HG03159 (cell line): ENCODE data around the gene C4B.
"Not testable (repeated sequence)": the region's sequence is repeated elsewhere in the genome, so short reads cannot be mapped to it uniquely, and the experiment has no call there.

ENCODE experiments used
- ATAC-seq: cut with Tn5 transposase; IDR thresholded peaks from one replicate; pipeline ENCODE4 v1.9.1; 2021; ENCODE audit warnings: mild to moderate bottlenecking, moderate library complexity; ENCODE audit not compliant: unreplicated experiment

Gene C4B

DNA sequence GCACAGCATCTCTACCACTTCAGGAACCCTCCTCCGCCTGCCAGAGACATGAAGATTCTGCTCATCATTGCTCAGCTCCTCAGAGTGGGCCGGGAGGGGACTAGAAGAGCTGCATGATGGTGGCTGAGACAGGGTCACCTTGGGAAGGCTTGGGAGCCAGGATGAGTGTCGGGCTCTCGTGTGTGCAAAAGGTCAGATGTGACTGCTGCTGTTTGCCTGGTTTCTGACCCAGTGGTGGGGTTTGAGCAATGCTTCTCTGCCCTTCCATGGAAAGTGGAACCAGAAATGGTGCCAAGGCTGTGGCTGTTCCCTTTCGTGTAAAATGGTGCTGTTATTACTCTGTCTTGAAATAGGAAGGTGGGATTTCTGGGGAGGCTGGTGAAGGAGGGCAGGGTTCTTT is 33.6 kb upstream of the C4B start:
- not testable (repeated sequence) for ATAC-seq

DNA sequence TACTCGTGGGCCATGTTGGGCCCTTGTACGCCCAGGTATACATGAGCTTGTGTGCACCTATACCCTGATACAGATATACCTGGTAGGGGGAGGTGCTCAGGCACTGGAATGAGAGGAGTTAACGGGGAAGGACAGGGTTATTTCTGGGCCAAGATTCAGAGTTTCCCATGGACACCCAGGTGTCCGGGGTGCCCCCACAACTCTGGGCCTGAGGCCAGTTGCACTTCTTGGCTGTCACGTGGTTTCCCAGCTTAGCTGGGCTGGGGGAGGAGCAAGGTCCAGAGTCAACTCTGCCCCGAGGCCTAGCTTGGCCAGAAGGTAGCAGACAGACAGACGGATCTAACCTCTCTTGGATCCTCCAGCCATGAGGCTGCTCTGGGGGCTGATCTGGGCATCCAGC is 32.9 kb upstream of the C4B start, which contains the start of gene C4A:
Gene C4A (plus strand): TSS at position 314 of the 400 bp plus-strand sequence. CDS start 51 bp downstream, at position 365.
- ATAC-seq: not testable (repeated sequence)

DNA sequence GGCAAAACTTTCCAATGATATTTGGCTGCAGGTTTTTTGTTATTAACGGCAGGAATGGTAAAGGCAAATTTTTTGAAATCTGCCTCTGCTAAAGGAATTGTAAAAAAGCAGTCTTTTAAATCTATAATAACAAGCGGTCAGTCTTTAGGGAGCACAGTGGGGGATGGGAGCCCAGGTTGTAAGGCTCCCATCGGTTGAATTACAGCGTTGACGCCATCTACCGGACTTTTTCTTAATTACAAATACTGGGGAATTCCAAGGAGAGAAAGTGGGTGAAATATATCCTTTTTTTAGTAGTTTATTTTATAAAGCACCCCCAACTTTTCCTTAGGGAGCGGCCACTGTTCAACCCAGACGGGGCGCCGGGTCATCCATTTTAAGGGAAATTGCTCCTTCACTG is 25.2 kb upstream of the C4B start:
- not testable (repeated sequence) for ATAC-seq

DNA sequence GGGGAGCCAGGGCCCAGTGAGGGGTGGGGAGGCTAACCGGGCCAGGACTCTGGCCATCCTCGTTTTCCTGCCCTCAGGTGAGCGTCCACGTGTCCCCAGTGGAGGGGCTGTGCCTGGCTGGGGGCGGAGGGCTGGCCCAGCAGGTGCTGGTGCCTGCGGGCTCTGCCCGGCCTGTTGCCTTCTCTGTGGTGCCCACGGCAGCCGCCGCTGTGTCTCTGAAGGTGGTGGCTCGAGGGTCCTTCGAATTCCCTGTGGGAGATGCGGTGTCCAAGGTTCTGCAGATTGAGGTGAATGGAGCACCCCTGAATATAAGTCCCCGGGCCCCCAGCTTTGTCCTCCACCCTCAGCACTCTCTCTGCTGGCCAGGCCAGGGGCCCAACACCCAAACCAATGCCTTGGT is 20.2 kb upstream of the C4B start:
- ATAC-seq: not testable (repeated sequence)

DNA sequence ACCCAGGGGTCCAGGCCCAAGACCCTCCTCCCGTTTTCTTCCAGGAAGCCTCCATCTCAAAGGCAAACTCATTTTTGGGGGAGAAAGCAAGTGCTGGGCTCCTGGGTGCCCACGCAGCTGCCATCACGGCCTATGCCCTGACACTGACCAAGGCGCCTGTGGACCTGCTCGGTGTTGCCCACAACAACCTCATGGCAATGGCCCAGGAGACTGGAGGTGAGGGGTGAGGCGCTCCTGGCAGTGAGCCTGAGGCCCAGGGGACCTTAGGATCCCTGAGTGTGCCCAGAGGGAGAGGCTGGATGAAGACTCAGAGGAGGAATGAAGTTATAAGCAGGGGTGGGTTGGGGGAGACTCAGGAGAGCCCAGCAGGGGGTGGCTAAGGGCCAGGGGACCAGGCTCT is 18.2 kb upstream of the C4B start:
- not testable (repeated sequence) for ATAC-seq

DNA sequence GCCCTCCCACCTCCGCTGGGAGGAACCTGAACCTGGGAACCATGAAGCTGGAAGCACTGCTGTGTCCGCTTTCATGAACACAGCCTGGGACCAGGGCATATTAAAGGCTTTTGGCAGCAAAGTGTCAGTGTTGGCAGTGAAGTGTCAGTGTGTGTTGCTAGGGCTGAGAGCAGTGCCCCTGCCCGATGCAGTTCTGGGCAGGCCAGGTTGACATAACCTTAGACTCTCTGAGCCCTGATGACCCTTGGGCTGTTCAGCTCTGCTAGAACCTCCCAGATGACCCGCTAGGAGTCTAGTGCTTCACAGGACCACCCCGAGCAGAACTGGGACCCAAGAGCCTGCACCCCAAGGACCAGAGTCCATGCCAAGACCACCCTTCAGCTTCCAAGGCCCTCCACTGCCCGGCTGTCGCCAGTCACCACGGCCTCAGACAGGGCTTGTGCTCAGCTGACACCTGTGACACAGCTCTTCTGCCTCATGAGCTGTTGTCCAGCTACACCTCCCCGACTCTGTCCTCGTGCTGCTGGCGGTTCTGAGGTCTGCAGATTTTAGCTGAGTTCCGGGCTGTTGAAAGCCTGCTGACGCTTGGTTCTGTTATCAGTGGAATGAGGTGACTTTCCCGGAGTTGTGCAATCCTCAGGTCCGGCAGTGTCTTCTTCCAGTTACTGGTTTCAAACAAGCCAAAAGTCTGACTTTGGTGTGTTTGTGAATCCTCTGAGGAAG is 11.9 kb upstream of the C4B start:
- ATAC-seq: not testable (repeated sequence)

DNA sequence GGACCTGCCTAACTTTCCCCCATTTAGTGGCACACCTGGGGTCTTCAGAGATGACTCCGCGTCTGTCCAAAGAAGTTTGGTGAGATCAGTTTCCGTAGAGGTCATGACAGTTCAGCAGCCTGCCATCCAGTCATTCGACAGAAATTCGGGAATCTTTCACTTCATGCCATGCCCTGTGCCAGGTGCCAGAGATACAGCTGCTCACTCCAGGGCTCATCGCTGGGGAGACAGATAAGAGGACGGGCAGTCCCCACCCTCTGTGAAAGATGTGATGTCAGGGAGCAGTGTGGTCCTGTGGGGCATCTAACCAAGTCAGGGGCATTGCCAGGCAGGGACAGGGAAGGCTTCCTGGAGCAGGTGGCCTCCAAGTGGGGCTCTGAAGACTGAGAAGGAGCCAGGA is 11.3 kb upstream of the C4B start:
- ATAC-seq: not testable (repeated sequence)

DNA sequence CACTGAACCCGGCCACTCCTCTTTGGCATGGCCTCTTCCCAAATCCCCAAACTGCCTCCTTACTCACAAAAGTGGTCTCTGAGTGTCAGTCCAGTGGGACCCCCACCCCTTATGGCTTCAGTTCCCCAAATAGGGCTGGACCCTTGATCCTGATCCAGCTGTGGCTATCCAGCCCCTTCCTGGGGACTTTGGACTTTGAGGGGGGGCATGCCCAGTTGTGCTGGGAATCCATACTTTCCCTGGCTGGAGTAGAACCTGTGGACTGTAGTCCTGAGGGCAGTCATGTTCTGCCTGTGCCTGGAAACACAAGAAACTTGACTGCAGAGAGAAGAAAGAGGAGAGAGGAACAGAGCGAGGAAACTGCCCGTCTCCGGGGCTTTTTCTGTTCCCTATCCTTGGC is 10.2 kb upstream of the C4B start:
- ATAC-seq: not testable (repeated sequence)

DNA sequence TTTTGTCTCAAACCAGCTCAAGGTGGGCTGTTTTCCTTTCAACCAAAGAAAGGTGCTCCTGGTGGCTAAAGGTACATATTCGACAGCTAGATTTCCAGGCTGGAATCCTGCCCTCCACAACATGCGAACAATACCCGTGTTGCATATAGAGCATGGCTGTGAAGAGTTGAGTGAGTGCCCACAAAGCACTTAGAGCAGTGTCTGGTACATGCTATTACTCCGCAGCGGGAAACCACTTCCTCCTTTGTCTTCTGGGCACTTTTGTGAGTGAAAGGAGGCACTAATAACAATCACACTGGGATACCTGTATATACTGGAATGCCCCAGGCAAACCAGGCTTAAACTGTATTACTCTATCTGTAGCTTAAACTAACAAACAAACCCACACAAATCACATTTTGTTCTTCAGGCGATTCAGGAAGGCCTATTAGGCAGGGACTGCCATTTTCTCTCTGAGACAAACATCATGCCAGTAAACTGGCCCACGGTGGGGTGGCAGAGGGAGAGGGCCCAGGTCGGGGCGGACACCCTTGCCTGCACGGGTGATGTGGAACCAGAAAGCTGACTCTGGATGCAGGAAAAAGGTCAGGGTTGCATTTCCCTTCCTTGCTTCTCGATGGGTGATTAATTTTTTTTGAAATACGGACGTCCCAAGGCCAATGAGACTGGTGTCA is 9.6 kb upstream of the C4B start:
- ATAC-seq: not testable (repeated sequence)

DNA sequence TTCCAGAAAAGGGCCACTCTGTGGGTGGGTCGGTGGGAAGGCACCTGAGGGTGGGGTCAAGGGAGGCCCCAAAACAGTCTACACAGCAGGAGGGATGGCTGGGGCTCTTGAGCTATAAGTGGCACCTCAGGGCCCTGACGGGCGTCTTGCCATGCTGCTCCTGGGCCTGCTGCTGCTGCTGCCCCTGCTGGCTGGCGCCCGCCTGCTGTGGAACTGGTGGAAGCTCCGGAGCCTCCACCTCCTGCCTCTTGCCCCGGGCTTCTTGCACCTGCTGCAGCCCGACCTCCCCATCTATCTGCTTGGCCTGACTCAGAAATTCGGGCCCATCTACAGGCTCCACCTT is 9.1 kb upstream of the C4B start:
- not testable (repeated sequence) for ATAC-seq

DNA sequence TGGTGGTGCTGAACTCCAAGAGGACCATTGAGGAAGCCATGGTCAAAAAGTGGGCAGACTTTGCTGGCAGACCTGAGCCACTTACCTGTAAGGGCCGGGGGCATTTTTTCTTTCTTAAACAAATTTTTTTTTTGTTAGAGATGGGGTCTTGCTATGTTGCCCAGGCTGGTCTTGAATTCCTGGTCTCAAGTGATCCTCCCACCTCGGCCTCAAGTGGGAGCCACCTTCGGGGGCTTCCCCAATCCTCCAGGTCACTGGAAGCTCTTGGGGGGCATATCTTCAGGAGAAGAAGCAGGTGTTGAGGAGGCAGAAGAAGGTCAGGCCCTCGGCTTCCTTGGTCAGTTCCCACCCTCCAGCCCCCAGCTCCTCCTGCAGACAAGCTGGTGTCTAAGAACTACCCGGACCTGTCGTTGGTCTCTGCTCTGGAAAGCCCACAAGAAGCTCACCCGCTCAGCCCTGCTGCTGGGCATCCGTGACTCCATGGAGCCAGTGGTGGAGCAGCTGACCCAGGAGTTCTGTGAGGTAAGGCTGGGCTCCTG is 8.5 kb upstream of the C4B start:
- ATAC-seq: not testable (repeated sequence)

DNA sequence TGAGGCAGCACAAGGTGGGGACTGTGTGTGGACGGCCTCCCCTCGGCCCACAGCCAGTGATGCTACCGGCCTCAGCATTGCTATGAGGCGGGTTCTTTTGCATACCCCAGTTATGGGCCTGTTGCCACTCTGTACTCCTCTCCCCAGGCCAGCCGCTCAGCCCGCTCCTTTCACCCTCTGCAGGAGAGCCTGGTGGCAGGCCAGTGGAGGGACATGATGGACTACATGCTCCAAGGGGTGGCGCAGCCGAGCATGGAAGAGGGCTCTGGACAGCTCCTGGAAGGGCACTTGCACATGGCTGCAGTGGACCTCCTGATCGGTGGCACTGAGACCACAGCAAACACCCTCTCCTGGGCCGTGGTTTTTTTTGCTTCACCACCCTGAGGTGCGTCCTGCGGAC is 7.5 kb upstream of the C4B start:
- not testable (repeated sequence) for ATAC-seq

DNA sequence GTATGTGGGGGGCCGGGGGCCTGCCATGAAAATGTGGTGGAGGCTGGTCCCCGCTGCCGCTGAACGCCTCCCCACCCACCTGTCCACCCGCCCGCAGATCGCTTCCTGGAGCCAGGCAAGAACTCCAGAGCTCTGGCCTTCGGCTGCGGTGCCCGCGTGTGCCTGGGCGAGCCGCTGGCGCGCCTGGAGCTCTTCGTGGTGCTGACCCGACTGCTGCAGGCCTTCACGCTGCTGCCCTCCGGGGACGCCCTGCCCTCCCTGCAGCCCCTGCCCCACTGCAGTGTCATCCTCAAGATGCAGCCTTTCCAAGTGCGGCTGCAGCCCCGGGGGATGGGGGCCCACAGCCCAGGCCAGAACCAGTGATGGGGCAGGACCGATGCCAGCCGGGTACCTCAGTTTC is 6.6 kb upstream of the C4B start:
- not testable (repeated sequence) for ATAC-seq

DNA sequence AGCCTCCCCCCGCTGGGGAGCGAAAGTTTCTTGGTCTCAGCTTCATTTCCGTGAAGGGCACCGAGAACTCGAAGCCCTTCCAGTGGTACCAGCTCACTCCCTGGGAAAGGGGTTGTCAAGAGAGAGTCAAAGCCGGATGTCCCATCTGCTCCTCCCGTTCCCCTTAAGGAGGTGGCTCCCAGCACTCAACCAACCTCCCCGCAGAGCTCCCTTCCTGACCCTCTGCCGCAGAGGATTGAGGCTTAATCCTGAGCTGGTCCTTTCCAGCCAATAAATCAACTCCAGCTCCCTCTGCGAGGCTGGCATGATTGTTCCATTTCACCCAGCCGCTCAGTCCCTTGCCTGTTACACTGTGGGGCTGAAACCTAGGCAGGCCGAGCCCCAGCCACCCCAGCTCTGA is 6.0 kb upstream of the C4B start:
- not testable (repeated sequence) for ATAC-seq

DNA sequence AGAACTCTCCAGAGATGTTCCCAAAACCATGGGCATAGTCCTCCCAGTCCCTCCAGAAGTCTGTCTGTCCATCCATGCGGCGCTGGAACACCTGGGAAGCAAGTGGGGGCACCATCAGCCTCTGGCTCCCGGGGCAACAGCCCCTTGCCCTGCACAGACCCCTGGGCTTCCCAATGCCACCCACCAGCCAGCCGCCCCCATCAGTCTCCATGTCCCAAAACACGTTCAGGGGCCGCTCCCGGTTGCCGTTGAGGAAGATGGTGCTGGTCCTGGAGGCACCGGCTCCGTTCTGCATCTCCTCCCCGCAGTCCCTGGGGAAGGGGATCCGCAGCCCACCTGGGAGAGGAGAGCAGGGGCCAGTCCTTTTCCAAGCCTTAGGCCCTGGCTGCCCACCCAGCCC is 5.1 kb upstream of the C4B start:
- not testable (repeated sequence) for ATAC-seq

DNA sequence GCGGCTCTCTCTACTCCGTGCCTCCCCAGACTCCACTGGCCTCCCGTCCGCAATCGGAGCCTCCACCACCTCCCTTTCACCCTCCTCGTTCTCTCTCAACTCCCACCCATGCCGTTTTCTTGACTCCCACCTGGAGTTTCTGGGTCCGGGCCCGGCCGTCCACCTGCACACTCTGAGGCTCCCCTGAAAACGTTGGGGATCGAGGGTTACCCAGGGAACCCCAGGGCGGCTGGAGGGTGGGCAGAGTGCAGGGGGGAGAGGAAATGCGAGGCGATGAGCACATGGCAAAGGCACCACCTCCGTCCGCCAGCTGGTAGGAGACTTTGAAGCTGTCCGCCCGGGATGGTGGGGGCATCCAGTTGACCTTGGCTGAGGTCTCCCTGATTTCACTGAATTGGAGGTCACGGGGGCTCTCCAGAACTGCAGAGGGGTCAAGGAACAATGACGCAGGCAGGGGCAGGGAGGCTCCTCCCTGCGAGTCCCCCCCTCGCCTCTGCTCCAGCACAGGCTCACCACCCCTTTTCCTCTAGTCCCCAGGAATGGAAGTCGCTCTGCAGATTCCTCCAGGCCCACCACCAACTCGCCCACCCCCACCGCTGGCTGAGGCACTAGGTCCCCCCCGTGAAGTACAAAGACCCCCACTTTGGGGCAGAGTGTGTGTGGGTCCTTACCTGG is 3.6 kb upstream of the C4B start:
- not testable (repeated sequence) for ATAC-seq

DNA sequence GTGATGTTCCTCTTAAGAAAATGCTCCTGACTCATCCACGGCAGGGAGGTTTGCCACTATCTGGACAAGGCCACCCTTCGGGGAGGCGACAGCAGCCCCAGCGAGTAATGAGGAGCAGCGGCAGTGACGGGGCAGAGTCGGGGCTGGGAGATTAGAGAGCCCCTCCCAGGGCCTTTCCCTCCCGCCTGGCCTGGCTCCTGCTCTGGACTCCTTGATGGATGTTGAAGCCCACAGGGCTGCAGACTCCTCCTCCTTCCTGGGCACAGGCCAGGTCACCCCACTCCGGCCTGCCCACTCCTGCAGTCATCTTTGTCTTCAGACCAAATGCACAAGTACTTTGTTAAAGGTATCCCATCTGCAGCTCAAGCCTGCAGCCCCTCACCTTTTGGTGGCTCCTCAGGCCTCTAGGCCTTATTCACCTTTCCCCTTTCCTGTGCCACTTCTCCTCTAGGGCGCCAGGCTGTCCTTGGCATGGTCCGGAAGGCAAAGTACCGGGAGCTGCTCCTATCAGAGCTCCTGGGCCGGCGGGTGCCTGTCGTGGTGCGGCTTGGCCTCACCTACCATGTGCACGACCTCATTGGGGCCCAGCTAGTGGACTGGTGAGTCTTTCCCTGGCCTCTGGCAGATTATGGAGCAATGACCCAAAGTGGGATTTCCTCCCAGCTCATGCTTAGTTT is 1.5 kb upstream of the C4B start:
- ATAC-seq: not testable (repeated sequence)

DNA sequence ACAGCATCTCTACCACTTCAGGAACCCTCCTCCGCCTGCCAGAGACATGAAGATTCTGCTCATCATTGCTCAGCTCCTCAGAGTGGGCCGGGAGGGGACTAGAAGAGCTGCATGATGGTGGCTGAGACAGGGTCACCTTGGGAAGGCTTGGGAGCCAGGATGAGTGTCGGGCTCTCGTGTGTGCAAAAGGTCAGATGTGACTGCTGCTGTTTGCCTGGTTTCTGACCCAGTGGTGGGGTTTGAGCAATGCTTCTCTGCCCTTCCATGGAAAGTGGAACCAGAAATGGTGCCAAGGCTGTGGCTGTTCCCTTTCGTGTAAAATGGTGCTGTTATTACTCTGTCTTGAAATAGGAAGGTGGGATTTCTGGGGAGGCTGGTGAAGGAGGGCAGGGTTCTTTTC is 857 bp upstream of the C4B start:
- ATAC-seq: not testable (repeated sequence)

DNA sequence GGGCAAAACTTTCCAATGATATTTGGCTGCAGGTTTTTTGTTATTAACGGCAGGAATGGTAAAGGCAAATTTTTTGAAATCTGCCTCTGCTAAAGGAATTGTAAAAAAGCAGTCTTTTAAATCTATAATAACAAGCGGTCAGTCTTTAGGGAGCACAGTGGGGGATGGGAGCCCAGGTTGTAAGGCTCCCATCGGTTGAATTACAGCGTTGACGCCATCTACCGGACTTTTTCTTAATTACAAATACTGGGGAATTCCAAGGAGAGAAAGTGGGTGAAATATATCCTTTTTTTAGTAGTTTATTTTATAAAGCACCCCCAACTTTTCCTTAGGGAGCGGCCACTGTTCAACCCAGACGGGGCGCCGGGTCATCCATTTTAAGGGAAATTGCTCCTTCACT is 7.5 kb downstream of the C4B start:
- ATAC-seq: not testable (repeated sequence)

DNA sequence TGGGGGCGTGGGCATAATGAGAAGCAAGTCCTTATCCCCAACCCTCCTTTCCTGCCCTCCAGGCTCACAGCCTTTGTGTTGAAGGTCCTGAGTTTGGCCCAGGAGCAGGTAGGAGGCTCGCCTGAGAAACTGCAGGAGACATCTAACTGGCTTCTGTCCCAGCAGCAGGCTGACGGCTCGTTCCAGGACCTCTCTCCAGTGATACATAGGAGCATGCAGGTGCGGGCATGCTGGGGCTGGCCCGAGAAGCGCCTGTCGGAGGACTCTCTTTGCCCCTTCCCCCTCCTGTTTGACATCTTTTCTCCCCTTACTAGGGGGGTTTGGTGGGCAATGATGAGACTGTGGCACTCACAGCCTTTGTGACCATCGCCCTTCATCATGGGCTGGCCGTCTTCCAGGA is 14.0 kb downstream of the C4B start:
- not testable (repeated sequence) for ATAC-seq

DNA sequence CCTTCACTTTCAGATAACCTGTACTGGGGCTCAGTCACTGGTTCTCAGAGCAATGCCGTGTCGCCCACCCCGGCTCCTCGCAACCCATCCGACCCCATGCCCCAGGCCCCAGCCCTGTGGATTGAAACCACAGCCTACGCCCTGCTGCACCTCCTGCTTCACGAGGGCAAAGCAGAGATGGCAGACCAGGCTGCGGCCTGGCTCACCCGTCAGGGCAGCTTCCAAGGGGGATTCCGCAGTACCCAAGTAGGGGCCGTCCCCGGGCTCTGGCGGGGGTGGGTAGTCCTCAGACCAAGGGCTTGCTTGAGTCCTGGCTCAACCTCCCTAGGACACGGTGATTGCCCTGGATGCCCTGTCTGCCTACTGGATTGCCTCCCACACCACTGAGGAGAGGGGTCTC is 15.0 kb downstream of the C4B start:
- ATAC-seq: not testable (repeated sequence)
